GM12874 (cell line): Measurements from ENCODE around the gene RGS4.

Experiments used
- TF ChIP-seq, protein P1 (sequence below): IDR thresholded peaks from 2 replicates; pipeline ENCODE4 v1.5.1; 2011; ENCODE audit warnings: low read depth, mild to moderate bottlenecking, control low read depth, low read length, moderate library complexity; ENCODE audit not compliant: insufficient read depth

RGS4 gene

GRCh38 chr1:163069142-163069541 lies at the start of gene RGS4:
Gene RGS4 (plus strand): TSS chr1:163069361. CDS start chr1:163069485, 124 bp downstream.
- TF ChIP-seq, protein P1, sequence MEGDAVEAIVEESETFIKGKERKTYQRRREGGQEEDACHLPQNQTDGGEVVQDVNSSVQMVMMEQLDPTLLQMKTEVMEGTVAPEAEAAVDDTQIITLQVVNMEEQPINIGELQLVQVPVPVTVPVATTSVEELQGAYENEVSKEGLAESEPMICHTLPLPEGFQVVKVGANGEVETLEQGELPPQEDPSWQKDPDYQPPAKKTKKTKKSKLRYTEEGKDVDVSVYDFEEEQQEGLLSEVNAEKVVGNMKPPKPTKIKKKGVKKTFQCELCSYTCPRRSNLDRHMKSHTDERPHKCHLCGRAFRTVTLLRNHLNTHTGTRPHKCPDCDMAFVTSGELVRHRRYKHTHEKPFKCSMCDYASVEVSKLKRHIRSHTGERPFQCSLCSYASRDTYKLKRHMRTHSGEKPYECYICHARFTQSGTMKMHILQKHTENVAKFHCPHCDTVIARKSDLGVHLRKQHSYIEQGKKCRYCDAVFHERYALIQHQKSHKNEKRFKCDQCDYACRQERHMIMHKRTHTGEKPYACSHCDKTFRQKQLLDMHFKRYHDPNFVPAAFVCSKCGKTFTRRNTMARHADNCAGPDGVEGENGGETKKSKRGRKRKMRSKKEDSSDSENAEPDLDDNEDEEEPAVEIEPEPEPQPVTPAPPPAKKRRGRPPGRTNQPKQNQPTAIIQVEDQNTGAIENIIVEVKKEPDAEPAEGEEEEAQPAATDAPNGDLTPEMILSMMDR: no peak

- TF ChIP-seq, protein P1: no peak
Observed at GRCh38 chr1:163022129-163022528, 47.0 kb upstream of the RGS4 start.

DNA sequence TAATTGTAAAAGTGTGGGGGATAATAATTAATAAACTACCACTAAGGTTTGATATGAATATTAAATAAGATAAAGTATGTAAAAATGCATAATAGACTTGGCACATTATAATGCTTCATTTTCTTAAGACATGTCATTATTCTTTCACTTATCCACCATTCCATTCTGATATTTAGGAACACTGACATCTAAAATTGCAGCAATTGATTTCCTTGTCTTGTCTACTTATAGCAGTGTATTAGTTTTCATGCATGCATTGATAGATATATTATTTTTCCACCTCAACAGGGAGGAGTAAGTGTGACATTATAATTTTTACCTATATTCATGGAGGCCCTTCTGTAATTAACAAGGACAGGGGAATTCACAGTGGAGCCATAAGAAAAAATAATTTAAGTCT lies 41.6 kb upstream of the RGS4 start:
- TF ChIP-seq, protein P1: no peak

GRCh38 chr1:163029901-163030300 lies 39.3 kb upstream of the RGS4 start:
- TF ChIP-seq, protein P1: no peak

DNA sequence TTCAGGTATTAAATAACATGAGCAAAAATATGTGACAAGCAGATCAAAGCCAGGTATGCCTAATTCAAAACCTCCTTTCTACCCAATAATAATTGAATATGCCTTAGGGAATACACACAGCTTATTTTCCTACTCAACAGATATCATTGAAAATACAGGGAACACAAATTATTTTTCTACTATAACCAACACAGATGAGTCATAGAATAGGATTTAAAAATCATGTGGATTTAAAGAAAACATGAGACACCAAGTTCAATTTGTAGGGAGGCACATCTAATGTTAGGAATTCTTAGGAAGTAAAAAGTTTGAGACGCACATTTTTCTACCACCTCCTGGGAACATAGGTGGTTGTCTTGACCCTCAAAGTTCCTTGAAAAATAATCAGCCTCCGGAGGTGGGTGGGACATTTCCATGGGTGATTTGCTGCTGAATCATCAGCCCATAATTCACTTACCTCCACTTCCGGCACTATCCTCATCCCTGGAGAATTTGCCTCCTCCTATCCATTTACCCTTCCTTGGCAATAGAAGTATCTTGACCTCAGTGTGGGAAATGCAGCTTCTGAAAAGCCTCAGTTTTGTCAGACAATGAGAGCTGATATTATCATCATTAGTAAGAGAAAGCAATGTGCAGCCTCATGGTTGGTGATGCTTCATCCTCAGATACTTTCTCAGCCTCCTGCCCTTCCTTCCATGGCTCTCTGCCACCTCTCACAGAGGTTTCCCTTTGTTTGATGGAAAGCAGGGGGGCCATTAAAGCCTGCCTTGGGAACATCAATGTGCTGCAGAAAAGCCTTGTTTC lies 33.5 kb upstream of the RGS4 start:
- TF ChIP-seq, protein P1: no peak

- TF ChIP-seq, protein P1: no peak
Observed at GRCh38 chr1:163036671-163037070, 32.5 kb upstream of the RGS4 start.

GRCh38 chr1:163038928-163039706 lies 30.0 kb upstream of the RGS4 start:
- TF ChIP-seq, protein P1: no peak
